SIG-M5 (cell line): Measurements from ENCODE around the gene RASSF8.

Experiments used
- DNase-seq: peaks from one replicate; lab custom pipeline; 2025; lab: John Stamatoyannopoulos, UW

Gene RASSF8

DNA sequence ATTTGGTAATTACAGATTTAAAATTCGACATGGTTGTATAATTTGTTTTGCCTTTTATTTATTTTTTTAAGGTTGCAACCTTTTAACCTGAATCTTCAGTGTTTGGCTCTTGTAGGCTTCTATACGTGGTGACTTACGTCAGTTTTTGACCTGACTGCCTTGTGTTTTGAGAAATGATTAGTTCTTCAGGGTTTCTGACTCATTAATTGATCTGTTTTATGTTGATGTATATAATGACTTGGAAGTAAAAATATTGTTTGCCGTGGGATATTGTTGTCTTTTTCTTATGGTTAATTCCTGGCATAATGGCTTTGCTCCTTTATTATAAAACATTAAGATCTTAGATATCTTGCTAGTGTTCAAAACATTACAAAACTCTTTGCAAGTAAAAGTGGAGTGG is 2.5 kb downstream of the RASSF8 start:
- no peak for DNase-seq

- DNase-seq, result no peak
These were observed 4.5 kb downstream of the RASSF8 start for GRCh38 chr12:25962932-25963525.

DNA sequence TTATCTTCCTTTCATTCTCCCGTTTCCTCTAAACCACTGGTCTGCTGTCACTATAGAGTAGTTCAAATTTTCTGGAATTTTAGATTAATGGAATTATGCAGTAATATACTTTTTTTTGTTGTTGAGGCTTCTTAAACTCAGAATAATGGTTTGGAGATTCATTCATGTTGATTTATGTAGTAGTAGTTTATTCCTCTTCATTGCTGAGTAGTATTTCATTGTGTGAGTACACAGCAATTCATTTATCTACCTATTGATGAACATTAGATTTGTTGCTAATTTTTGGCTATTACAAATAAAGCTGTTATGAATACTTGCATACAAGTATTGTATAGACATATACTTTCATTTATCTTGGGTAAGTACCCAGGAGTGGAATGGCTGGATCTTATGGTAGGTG is 7.2 kb downstream of the RASSF8 start:
- no peak for DNase-seq

GRCh38 chr12:25970082-25970481 is 11.6 kb downstream of the RASSF8 start:
- DNase-seq, result no peak

DNA sequence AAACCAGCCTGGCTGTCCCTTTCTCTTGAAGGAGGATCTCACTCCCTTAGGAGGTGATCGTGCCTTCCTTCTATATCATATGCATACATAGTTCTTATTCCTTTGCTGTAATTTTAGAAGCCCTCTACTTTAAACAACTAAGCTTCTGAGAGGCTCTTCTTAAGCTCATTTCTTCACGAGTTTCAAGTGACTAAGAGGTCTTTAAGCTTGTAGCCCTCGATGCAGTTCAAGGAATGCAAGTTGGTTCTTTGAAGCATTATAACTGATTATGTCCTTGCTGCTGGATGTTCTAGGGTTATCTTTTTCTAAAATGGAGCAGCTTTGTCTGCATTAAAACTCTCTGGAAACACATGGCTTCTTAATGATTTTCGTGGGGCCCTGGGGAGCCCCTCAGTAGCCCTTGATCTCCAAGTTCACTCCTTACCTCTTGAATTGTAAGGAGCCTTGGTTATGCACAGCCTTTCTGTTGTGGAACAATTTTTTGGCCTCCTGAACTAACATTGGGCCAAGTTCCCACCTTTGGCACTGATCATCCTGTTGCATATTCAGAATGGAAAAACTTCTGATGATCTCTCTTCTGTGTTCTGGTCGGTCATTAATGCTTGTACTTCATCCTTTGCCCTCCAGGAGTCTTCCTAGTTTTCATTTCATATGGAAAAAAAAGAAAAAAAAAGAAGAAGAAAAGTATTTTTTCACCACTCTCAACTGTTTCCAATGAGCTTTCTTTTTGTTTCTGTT is 12.6 kb downstream of the RASSF8 start:
- DNase-seq, result no peak

DNA sequence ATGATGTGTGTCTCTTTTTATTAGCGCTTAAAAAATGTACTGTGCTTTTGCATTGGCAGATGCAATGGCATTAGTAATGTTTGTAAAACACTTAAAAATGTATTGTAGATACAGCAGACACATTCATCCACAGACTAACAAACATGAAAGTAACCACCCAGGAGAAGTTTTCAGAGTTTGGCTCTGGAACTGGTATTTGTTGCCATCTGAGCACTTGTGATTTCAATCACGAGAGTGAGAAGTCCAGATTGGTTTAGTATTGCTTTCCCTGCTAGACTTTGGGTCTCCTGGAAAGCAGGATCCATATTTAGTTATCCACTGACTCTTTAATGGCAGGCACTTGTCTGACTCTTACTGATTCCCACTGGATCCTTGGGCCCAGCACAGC is 13.2 kb downstream of the RASSF8 start:
- DNase-seq, result no peak

- DNase-seq, result no peak
These were observed 14.3 kb downstream of the RASSF8 start for GRCh38 chr12:25972783-25973182.

GRCh38 chr12:25975179-25975578 is 16.7 kb downstream of the RASSF8 start:
- no peak for DNase-seq

DNA sequence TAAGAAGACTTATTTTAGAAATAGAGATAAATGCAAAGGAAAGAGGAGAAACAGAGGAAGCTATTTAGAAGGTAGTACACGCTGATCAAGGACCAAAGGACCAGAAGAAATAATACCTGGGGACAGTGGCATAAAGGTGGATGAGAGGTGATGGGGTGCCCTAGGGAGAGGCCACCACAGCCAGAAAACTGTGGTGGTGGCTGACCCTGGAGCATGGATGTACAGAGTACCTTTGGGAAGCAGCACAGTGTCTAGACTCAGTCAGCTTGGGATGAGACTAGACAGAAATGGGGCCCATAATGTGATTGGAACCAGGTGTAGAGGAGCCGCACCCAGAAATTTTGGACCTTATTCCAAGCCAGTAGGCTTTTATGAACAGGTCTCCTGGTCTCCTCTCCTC is 17.2 kb downstream of the RASSF8 start:
- no peak for DNase-seq

GRCh38 chr12:25976289-25976688 is 17.8 kb downstream of the RASSF8 start:
- DNase-seq, result no peak

DNA sequence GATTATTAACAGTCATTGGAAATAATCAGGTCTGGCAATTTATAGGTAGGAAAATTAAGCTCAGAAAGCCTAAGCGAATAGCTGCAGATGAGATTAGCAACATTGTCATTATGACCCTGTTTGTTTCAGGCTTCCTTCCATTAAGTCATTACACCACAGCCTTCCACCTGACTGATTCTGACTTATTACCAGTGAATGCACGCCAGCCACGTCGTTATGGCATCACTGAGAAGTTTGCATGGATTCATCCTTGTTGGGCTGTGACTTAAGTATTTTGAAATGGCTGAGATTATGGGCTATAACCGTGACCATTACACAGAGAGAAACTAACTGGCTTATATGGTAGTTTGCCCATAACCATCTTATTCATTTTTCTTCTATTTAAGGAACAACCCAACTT is 18.6 kb downstream of the RASSF8 start:
- no peak for DNase-seq

- no peak for DNase-seq
These were observed 20.6 kb downstream of the RASSF8 start for GRCh38 chr12:25979059-25979458.

GRCh38 chr12:25979563-25979962 is 21.1 kb downstream of the RASSF8 start:
- no peak for DNase-seq

DNA sequence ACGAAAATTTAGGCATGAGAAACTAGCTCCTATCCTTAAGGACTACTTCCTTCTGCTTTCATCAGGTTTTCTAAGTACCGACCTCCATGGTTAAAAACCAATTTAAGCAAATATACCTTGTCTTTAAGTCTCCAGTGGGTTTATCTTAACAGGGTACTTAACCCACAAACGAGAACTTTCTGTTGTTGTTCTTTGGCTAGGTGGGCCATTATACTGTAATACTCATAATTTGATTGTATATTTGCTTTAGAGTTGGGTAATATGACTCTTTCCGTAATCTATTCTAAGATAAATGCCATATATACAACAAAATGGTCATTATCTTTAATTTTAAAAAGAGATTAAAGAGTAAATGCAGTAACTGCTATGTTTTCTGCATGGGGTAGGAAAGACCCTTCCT is 21.6 kb downstream of the RASSF8 start:
- DNase-seq, result no peak

- DNase-seq, result no peak
These were observed 23.1 kb downstream of the RASSF8 start for GRCh38 chr12:25981597-25981996.

- no peak for DNase-seq
These were observed 23.9 kb downstream of the RASSF8 start for GRCh38 chr12:25982416-25982815.

DNA sequence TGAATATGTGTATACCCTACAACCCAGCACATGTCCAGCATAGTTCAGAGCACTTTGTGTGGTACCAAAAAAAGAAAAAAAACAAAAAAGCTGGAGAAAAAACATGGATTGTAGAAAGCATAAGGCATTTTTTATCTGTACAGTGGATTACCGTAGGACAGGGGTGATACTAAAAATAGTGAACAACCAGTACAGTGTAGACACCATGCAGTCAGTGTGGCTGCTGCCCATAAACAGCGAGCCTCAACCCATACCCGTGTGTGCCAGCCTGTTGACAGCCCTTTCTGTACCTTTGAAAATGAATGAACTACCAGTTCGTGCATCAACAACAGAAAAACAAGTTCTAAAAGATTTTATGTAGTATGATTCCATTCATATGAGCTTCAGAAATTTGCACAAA is 25.1 kb downstream of the RASSF8 start:
- no peak for DNase-seq

DNA sequence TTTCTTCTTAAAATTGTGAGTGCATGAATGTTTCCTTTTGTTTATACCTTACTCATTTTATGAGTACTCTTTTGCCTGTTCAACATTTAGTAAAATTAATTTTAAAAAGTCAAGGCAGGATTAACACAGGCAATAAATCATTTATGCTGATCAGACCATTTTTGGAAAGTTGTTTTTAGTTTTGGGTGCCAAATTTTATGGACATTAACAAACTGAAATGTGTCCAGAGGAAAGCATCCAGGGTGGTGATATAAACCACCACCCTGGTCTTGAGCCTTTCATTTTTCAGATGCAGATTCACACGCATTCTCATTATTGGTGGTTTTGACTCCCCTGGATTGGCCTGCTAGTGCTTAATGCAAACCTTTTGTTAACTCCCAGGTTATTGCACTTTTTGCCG is 26.3 kb downstream of the RASSF8 start:
- no peak for DNase-seq

- no peak for DNase-seq
These were observed 27.1 kb downstream of the RASSF8 start for GRCh38 chr12:25985316-25986175.

- DNase-seq, result no peak
These were observed 27.7 kb downstream of the RASSF8 start for GRCh38 chr12:25986180-25986579.

GRCh38 chr12:25988505-25988904 is 30.0 kb downstream of the RASSF8 start:
- no peak for DNase-seq

GRCh38 chr12:25990495-25990894 is 32.0 kb downstream of the RASSF8 start:
- DNase-seq, result no peak
